ENCODE data around the gene RCC1.

DNA sequence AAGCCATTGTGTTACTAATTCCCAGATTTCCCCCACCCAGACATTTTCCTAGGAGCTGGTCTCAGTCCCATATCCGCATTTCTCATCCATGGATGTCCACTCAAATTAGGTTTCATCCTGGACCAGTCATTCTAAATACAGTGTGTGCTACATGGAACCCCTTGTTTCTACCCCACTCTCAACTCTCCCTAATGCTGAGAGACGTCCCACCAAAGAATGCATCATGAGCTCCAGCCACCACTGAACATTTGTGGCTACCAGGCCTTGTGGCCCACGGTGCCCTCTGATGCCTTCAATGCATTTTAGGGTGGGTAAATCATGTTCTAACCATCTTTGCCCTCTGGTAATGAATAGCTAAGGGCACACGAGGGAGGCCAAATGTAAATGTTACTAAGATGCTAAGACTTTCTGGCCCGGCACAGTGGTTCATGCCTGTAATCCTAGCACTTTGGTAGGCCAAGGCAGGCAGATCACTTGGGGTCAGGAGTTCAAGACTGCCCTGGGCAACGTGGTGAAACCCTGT lies 72.9 kb downstream of the RCC1 start:
- TF ChIP-seq SP1 (IDR thresholded peaks at IDR 0.05) (no peak), RXRA (IDR thresholded peaks at IDR 0.05) (no peak), YY1 (IDR thresholded peaks at IDR 0.05) (no peak), TAF1 (conservative IDR thresholded peaks at IDR 0.05) (no peak), JUND (IDR thresholded peaks at IDR 0.05) (no peak), RAD21 (IDR thresholded peaks at IDR 0.05) (no peak), GABPA (IDR thresholded peaks at IDR 0.05 in 1 of 2, conservative IDR thresholded peaks at IDR 0.05 in 1 of 2) (no peak), EGR1 (IDR thresholded peaks at IDR 0.05; ENCODE audit: low read depth in 2 of 2) (no peak), FOXA2 (IDR thresholded peaks at IDR 0.05) (no peak), NR2F2 (IDR thresholded peaks at IDR 0.05) (no peak)
- TF ChIP-seq, protein P1, sequence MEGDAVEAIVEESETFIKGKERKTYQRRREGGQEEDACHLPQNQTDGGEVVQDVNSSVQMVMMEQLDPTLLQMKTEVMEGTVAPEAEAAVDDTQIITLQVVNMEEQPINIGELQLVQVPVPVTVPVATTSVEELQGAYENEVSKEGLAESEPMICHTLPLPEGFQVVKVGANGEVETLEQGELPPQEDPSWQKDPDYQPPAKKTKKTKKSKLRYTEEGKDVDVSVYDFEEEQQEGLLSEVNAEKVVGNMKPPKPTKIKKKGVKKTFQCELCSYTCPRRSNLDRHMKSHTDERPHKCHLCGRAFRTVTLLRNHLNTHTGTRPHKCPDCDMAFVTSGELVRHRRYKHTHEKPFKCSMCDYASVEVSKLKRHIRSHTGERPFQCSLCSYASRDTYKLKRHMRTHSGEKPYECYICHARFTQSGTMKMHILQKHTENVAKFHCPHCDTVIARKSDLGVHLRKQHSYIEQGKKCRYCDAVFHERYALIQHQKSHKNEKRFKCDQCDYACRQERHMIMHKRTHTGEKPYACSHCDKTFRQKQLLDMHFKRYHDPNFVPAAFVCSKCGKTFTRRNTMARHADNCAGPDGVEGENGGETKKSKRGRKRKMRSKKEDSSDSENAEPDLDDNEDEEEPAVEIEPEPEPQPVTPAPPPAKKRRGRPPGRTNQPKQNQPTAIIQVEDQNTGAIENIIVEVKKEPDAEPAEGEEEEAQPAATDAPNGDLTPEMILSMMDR (IDR thresholded peaks at IDR 0.05; ENCODE audit: low read depth, low read length, missing input control), result no peak
- TF ChIP-seq, protein P2, sequence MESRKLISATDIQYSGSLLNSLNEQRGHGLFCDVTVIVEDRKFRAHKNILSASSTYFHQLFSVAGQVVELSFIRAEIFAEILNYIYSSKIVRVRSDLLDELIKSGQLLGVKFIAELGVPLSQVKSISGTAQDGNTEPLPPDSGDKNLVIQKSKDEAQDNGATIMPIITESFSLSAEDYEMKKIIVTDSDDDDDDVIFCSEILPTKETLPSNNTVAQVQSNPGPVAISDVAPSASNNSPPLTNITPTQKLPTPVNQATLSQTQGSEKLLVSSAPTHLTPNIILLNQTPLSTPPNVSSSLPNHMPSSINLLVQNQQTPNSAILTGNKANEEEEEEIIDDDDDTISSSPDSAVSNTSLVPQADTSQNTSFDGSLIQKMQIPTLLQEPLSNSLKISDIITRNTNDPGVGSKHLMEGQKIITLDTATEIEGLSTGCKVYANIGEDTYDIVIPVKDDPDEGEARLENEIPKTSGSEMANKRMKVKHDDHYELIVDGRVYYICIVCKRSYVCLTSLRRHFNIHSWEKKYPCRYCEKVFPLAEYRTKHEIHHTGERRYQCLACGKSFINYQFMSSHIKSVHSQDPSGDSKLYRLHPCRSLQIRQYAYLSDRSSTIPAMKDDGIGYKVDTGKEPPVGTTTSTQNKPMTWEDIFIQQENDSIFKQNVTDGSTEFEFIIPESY (IDR thresholded peaks at IDR 0.05), result no peak
- TF ChIP-seq, protein P3, sequence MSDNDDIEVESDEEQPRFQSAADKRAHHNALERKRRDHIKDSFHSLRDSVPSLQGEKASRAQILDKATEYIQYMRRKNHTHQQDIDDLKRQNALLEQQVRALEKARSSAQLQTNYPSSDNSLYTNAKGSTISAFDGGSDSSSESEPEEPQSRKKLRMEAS (IDR thresholded peaks at IDR 0.05), result no peak
- TF ChIP-seq, protein P4, sequence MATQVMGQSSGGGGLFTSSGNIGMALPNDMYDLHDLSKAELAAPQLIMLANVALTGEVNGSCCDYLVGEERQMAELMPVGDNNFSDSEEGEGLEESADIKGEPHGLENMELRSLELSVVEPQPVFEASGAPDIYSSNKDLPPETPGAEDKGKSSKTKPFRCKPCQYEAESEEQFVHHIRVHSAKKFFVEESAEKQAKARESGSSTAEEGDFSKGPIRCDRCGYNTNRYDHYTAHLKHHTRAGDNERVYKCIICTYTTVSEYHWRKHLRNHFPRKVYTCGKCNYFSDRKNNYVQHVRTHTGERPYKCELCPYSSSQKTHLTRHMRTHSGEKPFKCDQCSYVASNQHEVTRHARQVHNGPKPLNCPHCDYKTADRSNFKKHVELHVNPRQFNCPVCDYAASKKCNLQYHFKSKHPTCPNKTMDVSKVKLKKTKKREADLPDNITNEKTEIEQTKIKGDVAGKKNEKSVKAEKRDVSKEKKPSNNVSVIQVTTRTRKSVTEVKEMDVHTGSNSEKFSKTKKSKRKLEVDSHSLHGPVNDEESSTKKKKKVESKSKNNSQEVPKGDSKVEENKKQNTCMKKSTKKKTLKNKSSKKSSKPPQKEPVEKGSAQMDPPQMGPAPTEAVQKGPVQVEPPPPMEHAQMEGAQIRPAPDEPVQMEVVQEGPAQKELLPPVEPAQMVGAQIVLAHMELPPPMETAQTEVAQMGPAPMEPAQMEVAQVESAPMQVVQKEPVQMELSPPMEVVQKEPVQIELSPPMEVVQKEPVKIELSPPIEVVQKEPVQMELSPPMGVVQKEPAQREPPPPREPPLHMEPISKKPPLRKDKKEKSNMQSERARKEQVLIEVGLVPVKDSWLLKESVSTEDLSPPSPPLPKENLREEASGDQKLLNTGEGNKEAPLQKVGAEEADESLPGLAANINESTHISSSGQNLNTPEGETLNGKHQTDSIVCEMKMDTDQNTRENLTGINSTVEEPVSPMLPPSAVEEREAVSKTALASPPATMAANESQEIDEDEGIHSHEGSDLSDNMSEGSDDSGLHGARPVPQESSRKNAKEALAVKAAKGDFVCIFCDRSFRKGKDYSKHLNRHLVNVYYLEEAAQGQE (IDR thresholded peaks at IDR 0.05), result no peak

All from liver (tissue), 3 donors.